Parathyroid adenoma (tissue), 2 donors: ENCODE data around the gene AKR1C4.
"Not testable (repeated sequence)": the region's sequence is repeated elsewhere in the genome, so short reads cannot be mapped to it uniquely, and the experiment has no call there.

Source experiments
- H2AFZ ChIP-seq: fragments of 300-600 bp; sonication (generic); one replicate; pipeline ENCODE4 v1.7.0; 2017; ENCODE audit warnings: antibody characterized with exemption, mild to moderate bottlenecking
- H3K27ac ChIP-seq: fragments of 300-600 bp; sonication (generic); one replicate; pipeline ENCODE4 v1.7.0; 2017
- H3K27me3 ChIP-seq: fragments of 300-600 bp; sonication (generic); one replicate; pipeline ENCODE4 v1.7.0; 2017; ENCODE audit warnings: low read length; ENCODE audit not compliant: control insufficient read depth, insufficient read depth
- H3K36me3 ChIP-seq: fragments of 300-600 bp; sonication (generic); one replicate; pipeline ENCODE4 v1.7.0; 2017; ENCODE audit warnings: low read length; ENCODE audit not compliant: control insufficient read depth, insufficient read depth
- H3K4me1 ChIP-seq: fragments of 300-600 bp; sonication (generic); one replicate; pipeline ENCODE4 v1.7.0; 2017; ENCODE audit warnings: control low read depth
- H3K4me2 ChIP-seq: fragments of 300-600 bp; sonication (generic); one replicate; pipeline ENCODE4 v1.7.0; 2017; ENCODE audit warnings: low read length
- H3K4me3 ChIP-seq: fragments of 300-600 bp; sonication (generic); one replicate; pipeline ENCODE4 v1.7.0; 2017; ENCODE audit warnings: low read depth, low read length
- H3K79me2 ChIP-seq: fragments of 300-600 bp; sonication (generic); one replicate; pipeline ENCODE4 v1.7.0; 2017; ENCODE audit warnings: control low read depth
- H3K9ac ChIP-seq: fragments of 300-600 bp; sonication (generic); one replicate; pipeline ENCODE4 v1.7.0; 2017; ENCODE audit warnings: mild to moderate bottlenecking
- H3K9me3 ChIP-seq: fragments of 300-600 bp; sonication (generic); one replicate; pipeline ENCODE4 v1.7.0; 2017; ENCODE audit warnings: low read length; ENCODE audit not compliant: control insufficient read depth
- CTCF ChIP-seq: fragments of 300-600 bp; sonication (generic); IDR thresholded peaks from one replicate; pipeline ENCODE4 v1.7.0; 2017; ENCODE audit warnings: antibody characterized with exemption, mild to moderate bottlenecking
- donor health status: primary hyperparathyroidism.

AKR1C4 gene

GRCh38 chr10:5252177-5253037 lies 55.8 kb downstream of the AKR1C4 start:
- H3K4me2 ChIP-seq = no peak overlapping the region
- H3K9ac ChIP-seq = no peak overlapping the region
- no peaks in the 10 kb centered on the region for H3K4me1 ChIP-seq
- no peaks in the 10 kb centered on the region for H3K27me3 ChIP-seq
- no peak overlapping the region for H3K27ac ChIP-seq
- TF ChIP-seq CTCF = no peak
- H2AFZ ChIP-seq = no peak overlapping the region
- no peaks in the 10 kb centered on the region for H3K36me3 ChIP-seq
- H3K9me3 ChIP-seq = no peaks in the 10 kb centered on the region
- H3K79me2 ChIP-seq = no peaks in the 10 kb centered on the region
- no peak overlapping the region for H3K4me3 ChIP-seq

DNA sequence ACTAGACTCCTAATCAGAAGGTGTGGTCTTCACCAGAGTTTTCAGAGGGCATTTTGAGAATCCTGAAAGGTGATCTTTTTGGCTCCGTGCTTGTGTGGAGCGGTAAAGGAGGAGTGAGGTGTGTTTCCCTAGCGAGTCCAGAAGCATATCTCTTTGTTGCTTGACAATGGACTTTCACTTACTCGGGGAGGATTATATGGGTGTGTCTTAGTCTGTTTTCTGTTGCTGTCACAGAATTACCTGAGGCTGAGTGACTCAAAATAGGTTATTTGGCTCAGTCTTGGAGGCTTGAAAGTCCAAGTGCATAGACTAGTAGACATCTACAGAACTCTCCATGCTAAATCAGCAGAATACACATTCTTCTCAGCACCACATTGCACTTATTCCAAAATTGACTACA lies 57.9 kb downstream of the AKR1C4 start:
- Histone ChIP-seq H3K4me2 (no peak overlapping the region), H3K4me1 (no peaks in the 10 kb centered on the region), H3K9ac (no peak overlapping the region), H3K9me3 (no peaks in the 10 kb centered on the region), H3K27me3 (no peaks in the 10 kb centered on the region), H3K4me3 (no peak overlapping the region), H3K27ac (no peak overlapping the region), H3K79me2 (no peaks in the 10 kb centered on the region), H3K36me3 (no peaks in the 10 kb centered on the region), H2AFZ (no peak overlapping the region)
- TF ChIP-seq CTCF = no peak

- not testable (repeated sequence) for H3K4me1 ChIP-seq, H3K9me3 ChIP-seq, H3K27ac ChIP-seq, H3K36me3 ChIP-seq, H2AFZ ChIP-seq, H3K4me2 ChIP-seq, H3K27me3 ChIP-seq, H3K79me2 ChIP-seq, H3K9ac ChIP-seq, H3K4me3 ChIP-seq
Observed at GRCh38 chr10:5257768-5258167, 61.1 kb downstream of the AKR1C4 start.

DNA sequence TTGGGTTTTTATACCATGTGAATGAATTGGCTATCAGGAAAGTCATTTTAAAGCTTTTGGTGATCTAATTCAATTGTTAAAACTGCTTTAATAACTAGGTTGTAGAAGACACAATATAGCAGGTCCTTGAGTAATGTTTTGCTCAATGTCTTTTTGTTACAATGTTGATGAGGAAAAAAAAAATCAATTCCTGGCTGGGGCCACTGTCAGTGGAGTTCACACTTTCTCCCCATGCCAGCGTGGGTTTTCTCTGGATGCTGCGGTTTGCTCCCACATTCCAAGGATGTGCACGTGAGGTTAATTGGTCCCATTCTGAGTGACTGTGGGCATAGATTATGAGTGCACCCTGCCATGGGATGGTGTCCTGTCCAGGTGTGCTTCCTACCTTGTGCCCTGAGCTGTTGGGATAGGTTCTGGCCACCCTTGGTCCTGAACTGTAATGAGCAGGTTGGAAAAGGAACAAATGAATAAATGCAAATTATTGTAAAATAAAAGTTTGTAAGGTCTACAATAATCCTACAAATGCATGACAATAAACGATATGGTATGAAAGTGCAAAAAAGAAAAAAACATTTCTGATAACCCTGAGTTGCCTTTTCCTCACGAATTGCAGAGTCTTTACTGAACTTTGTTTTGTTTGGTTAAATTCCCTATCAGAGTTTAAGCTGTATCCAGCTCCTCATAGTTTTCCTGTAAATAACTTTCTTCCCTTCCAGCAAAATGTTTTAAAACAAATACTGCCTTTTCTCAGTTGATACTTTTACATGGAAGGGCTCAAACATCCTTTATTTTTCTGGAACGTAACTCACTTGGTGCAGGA lies 62.7 kb downstream of the AKR1C4 start:
- Histone ChIP-seq H3K36me3 (no peaks in the 10 kb centered on the region), H3K27ac (no peak overlapping the region), H3K4me2 (no peak overlapping the region), H2AFZ (no peak overlapping the region), H3K4me3 (no peak overlapping the region), H3K9me3 (no peaks in the 10 kb centered on the region), H3K79me2 (no peaks in the 10 kb centered on the region), H3K4me1 (no peaks in the 10 kb centered on the region), H3K27me3 (no peaks in the 10 kb centered on the region), H3K9ac (no peak overlapping the region)
- TF ChIP-seq CTCF = no peak

GRCh38 chr10:5259952-5260578 lies 63.4 kb downstream of the AKR1C4 start:
- Histone ChIP-seq H3K27ac (no peak overlapping the region), H3K9me3 (no peaks in the 10 kb centered on the region), H3K4me1 (no peaks in the 10 kb centered on the region), H3K27me3 (no peaks in the 10 kb centered on the region), H3K79me2 (no peaks in the 10 kb centered on the region), H3K36me3 (no peaks in the 10 kb centered on the region), H3K4me3 (no peak overlapping the region), H3K9ac (no peak overlapping the region), H2AFZ (no peak overlapping the region), H3K4me2 (no peak overlapping the region)
- no peak for TF ChIP-seq CTCF
